ENCODE data around the gene RDH12. TPM values are rescaled to one million over a fixed set of nuclear protein-coding genes. Genes with fewer than 3 reads are reported as not detected.

The RDH12 gene
- total and polyA plus RNA-seq, 9 of the 15 experiments (the other 6 are each of a cell fraction or from before 2014, with no cell fraction given) = 0.03 to 0.29 (median 0.07) TPM; not detected in 2

- no peak for TF ChIP-seq ZBTB11 (CRISPR knock-in tag; IDR thresholded peaks at IDR 0.05)
- no peak for TF ChIP-seq NR2F6 (CRISPR knock-in tag; IDR thresholded peaks at IDR 0.05)
- TF ChIP-seq NBN (IDR thresholded peaks at IDR 0.05; ENCODE audit: low read depth) = no peak
- TF ChIP-seq KDM5B (IDR thresholded peaks at IDR 0.05; ENCODE audit: insufficient replicate concordance, low read depth, low read length) = peak; percentile 43
- no peak for TF ChIP-seq PRMT5 (CRISPR knock-in tag; IDR thresholded peaks at IDR 0.05)
- TF ChIP-seq ZNF449 (CRISPR knock-in tag; IDR thresholded peaks at IDR 0.05) = no peak
- no peak for TF ChIP-seq RBM15 (IDR thresholded peaks at IDR 0.05; ENCODE audit: insufficient read depth, low read length)
- TF ChIP-seq CHD1 (IDR thresholded peaks at IDR 0.05; ENCODE audit: low read length) = no peak
- no peak for TF ChIP-seq ZNF263 (CRISPR knock-in tag; IDR thresholded peaks at IDR 0.05; ENCODE audit: borderline replicate concordance)
- no peak for TF ChIP-seq ZNF324 (CRISPR knock-in tag; IDR thresholded peaks at IDR 0.05)
- TF ChIP-seq ARID1B (IDR thresholded peaks at IDR 0.05) = no peak
- no peak for TF ChIP-seq MLLT1 (IDR thresholded peaks at IDR 0.05)
- TF ChIP-seq KHSRP (IDR thresholded peaks at IDR 0.05) = no peak
- TF ChIP-seq MTA1 (IDR thresholded peaks at IDR 0.05; ENCODE audit: borderline replicate concordance) = no peak
- no peak for TF ChIP-seq ZBTB34 (CRISPR knock-in tag; IDR thresholded peaks at IDR 0.05)
- no peak for TF ChIP-seq SRSF1 (IDR thresholded peaks at IDR 0.05; ENCODE audit: low read depth, low read length)
- TF ChIP-seq ZSCAN32 (CRISPR knock-in tag; IDR thresholded peaks at IDR 0.05) = no peak
- TF ChIP-seq ZNF408 (CRISPR knock-in tag; IDR thresholded peaks at IDR 0.05; ENCODE audit: low read depth) = no peak
- TF ChIP-seq SIN3B (IDR thresholded peaks at IDR 0.05; ENCODE audit: low read depth) = no peak
- no peak for TF ChIP-seq HMG20A (CRISPR knock-in tag; conservative IDR thresholded peaks at IDR 0.05)
- no peak for TF ChIP-seq STAT5B (CRISPR knock-in tag; IDR thresholded peaks at IDR 0.05)
- TF ChIP-seq RB1 (IDR thresholded peaks at IDR 0.05; ENCODE audit: low read depth) = no peak
- no peak for TF ChIP-seq POLR2AphosphoS2 (IDR thresholded peaks at IDR 0.05; ENCODE audit: low read length)
Measured at GRCh38 chr14:67680941-67681340, 20.7 kb upstream of the RDH12 start (continued).

All from K562 (cell line).